Kasumi-1 (cell line): Measurements from ENCODE around the gene NEU3.
"Not testable (repeated sequence)": the region's sequence is repeated elsewhere in the genome, so short reads cannot be mapped to it uniquely, and the experiment has no call there.

Experiments
- DNase-seq, 2 experiments: peaks; one replicate each; lab custom pipeline; 2025; lab: John Stamatoyannopoulos, UW

NEU3 gene, protein sequence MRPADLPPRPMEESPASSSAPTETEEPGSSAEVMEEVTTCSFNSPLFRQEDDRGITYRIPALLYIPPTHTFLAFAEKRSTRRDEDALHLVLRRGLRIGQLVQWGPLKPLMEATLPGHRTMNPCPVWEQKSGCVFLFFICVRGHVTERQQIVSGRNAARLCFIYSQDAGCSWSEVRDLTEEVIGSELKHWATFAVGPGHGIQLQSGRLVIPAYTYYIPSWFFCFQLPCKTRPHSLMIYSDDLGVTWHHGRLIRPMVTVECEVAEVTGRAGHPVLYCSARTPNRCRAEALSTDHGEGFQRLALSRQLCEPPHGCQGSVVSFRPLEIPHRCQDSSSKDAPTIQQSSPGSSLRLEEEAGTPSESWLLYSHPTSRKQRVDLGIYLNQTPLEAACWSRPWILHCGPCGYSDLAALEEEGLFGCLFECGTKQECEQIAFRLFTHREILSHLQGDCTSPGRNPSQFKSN

DNA sequence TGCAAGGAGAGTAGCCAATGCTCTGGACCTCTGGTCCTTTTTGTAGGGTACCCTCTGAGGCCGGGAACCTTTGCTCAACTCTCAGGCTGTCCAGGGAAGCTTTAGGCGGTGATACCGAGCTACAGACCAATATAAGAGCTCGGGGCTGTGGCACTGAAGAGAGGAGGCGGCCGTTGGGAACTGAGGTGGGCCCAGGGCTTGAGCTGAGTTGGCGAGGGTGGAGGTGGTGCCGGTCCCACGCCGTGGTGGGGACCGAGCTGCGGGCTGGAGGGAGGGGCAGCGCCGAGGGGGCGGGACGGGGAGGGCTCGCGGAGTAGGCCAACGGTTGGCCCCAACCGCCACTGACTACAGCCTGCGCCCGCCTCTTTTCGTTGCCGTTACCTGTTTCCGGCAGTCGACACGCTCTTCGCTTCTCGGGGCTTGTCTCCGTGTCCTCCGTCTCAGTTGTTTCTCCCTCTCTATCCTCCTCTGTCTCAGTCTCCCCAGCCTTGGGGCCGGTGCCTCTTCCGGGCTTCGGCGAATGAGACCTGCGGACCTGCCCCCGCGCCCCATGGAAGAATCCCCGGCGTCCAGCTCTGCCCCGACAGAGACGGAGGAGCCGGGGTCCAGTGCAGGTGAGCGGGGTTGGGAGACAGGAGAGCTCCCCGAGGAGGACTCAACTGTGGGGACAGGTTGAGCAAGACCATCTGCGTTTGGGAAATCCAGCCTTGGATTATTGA lies at the start of gene NEU3:
Gene NEU3, plus strand, starts transcription at position 393 of the 719 bp plus-strand sequence. Its CDS starts 128 bp downstream, at position 521.
- peak; percentile 93 for DNase-seq

DNA sequence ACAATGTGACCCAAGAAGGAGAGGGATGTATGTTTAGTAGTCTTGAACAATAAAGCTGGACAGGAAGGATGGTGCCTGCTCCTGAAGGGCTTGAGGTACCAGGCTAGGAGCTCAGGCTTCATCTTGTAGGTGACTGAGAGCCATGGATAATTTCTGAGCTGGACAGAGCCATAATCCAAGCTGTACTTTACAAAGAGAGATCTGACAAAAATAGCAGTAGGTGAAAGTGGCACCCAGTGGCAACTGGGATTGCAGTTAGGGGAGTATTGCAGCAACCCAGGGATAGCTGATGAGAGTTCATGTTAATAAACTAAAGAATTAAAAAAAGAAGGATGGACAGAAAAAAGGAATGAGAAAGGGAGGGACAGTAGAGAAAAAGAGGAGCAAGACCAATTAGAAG lies 47.2 kb upstream of the NEU3 start:
- no peak for DNase-seq

DNA sequence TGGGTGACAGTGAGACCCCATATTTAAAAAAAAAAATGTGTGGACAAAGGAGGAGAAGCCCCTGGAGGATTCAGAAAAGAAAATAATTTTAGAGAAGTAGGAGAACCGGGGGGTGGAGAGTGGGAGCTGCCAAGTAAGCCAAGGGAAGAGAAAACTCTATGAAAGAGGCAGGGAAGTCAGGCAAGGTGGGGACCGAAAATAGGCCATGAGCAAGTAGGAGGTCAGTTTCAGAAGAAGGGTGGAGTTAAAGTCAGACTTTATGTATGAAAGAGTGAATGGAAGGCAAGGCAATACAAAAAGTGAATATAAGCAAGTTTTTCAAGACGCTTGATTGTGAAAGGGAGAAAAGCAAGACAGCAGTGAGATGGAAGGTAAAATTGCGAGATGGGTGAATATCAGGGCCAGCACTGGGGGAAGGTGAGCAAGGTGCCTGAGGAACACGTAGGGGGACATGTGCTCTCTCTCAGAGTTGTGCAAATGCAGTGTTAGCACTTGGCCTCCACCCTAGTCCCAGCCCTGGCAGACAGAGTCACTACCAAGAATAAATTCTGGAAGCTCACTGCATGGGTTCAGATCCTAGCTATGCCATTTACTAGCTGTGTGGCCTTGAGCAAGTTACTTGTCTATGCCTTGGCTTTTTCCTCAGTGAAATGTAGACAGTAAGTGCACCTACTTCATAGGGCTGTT lies 46.5 kb upstream of the NEU3 start:
- no peak for DNase-seq

DNA sequence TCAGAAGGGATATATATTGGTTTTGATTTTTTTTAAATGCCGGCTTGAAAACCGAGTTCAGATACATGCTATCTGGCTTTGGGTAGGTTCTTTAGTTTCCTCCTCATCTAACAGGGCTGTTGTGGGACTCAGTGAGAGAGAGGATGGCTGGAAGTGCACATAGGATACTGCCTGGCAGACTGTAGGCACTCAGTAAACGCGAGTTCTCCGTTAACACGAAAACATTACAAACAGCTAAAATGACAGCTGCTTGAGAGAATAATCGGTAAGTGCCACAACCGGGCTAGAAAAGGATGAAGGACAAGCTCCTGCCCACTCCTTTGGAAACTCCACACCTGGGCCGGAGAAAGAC lies 40.2 kb upstream of the NEU3 start:
- DNase-seq = peak in 1 of 2 experiments; percentile 39

DNA sequence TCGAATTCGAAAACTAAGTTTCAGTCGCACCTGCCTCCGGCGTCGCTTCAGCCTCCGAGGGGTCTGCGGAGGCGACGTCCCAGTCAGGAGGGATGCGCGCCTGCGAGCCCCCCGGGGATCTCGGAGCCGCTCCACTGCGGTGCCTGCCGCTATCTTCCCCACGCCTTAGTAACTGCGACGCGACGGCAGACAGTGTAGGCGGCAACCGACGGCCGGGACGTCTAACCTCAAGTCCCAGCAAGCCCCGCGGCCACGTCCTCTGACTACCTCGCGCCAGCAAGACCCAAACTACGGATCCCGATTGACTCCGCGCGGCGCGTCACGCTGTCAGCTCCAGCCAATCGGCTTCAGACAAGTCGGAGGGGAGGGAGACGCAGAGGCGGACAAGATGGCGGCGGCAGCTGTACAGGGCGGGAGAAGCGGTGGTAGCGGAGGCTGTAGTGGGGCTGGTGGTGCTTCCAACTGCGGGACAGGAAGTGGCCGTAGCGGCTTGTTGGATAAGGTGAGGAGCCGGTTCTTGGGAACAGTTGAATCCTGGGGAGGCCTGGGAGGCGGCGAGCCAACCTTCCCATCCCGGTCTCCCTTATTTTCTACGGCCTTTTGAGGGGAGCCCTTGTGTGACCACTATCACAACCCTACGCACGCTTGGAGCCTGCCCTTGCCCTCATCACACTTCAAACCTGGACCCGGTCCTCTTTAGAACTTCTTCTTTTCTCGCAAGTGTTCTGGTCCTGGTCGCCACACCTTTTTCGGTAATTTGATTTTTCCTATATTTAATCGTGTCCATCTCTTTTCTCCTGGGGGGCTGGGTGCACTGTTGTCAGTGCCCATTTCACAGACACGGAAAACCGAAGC lies 39.6 kb upstream of the NEU3 start, which contains the start of the genes SPCS2 and XRRA1:
Gene SPCS2, plus strand, starts transcription at position 369 of the 855 bp plus-strand sequence. Its CDS starts 20 bp downstream, at position 389.
Gene XRRA1, minus strand, starts transcription at position 194 of the 855 bp plus-strand sequence. CDS start 8,213 bp downstream, outside the sequence.
- peak; percentile 99 for DNase-seq

DNA sequence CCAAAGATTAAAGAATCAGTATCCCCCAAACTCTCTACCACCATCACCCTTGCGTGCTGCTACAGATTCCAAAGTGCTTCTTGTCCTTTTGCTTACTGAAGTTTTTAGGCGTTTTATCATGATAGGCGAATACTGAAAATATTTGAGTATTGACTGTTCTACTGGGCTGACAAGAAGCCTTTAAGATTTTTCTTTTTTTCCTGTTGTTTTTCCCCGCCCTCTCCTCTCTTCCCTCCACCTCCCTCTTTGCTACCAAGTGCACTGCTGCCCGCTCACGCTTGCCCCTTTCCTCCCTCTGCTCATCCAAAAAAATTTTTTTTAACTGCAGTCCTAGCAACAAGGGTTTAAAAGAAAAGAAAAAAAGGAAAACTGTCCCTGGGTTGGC lies 39.0 kb upstream of the NEU3 start:
- peak in 1 of 2 experiments; percentile 21 for DNase-seq

DNA sequence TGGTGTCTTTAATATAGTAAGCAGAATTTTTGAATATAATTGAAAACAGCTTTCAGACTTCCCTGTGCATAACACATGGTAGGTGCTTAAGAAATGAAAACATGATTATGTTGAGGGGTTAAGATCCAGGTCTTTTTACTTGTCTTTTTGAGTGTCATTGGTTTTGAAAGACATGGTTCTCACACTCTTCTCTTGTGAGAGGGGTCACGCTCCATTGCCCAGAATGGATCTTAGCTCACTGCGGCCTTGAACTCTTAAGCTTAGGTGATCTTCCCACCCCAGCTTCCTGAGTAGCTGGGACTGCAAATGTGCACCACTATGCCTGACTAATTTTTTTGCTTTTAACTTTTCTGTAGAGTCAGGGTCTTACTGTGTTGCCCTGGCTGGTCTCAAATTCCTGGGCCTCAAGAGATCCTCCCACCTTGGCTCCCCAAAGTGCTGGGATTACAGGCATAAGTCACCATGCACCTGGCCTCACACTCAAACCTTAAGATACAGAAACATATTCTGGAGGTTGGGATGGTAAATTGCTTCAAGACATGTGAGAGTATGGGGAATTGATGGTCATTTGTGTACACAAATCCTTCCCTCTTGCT lies 38.3 kb upstream of the NEU3 start:
- DNase-seq = no peak

DNA sequence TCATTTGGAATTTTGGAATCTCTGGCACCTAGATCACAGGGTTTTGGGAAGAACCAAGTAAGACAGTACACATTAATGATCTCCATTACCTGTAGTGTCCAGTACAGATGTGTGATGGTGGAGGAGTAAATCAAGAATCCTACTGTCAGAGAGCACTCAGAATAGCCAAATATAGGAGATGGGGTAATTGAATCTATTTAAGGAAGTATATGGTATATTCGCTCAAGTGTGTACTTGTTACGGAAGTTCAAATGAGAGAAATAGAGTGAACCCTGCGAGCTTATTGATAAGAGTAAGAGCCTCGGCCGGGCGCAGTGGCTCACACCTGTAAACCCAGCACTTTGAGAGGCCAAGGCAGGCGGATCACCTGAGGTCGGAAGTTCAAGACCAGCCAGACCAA lies 37.5 kb upstream of the NEU3 start:
- no peak for DNase-seq

DNA sequence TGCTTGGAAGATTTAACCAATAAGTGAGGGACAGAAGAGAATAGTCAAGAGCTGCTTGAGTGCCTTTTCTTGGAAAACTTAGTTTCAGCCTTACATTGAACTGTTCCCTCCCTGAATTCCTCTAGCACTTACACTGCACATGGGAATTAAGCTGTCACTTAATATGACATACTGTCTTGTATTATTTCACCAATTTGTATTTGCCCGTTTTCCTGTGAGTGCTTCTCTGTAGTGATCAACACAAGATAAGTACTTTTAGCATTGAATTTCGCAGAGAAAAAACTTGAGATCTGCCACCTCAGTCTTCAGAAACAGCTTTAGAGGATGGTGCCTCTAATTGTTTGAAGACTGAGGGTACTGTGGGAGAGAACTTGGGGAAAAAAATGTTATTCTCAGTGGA lies 36.0 kb upstream of the NEU3 start:
- DNase-seq = no peak

DNA sequence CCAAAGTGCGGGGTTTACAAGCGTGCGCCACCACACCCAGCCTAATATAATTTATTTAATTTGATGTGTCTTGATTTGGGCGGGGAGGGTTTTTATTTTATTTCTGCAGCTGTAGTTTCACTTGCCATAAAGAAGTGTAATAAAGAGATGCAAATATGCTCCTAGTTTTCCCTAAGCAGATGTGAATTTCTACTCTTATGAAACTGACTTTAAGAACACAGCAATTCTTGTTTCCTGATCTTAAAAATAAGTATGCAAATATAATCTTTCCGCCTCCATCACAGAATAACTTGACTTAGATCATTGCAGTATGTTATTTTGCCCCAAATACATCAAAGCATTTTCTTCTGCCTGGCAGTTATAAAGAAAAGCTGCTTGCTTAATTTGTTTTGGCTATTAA lies 35.3 kb upstream of the NEU3 start:
- DNase-seq = no peak

DNA sequence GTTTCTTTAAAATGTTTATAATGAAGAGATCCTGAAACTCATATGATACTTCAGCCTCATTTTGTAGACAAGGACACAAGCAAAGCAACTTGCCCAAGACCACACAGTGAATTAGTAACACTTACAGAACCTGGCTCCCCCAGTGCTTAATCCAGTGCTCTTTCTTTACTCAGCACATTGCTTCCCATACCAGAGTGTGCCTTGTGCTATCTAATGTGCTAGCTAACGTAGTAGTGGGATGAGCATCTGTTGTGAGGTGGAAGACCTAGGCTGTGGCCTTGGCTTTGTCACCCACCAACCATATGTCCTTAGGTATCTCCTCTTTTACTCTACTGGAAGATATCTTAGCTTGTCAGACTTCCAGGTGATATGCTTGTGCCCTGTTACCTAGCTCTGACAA lies 34.5 kb upstream of the NEU3 start:
- DNase-seq = no peak

DNA sequence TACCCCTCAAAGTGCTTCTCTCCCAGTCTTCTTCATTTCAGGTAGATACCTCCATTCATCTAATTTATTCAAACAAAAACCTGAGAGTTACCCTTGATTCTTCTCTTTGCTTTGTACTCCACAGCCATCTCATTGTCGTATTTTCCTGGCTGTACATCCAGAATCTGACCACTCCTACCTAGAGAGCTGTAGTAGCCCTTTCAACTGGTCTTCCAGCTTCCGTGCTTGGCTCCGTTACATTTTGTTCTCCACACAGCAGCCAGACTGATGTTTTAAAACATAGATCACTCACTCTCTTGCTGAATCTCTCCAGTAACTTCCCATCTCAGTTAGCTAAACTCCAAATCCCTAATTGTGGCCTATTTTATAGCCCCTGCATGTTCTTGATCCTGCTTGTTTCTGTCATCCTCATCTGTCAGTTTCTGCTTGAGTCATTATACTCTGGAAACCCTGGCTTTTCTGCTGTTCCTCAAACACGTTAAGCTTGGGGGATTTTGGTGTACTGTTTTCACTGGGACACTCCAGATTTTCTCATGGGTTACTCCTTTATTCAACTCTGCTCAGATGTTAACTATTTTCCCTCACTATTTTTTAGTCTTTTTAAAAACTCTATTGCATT lies 32.2 kb upstream of the NEU3 start:
- no peak for DNase-seq

DNA sequence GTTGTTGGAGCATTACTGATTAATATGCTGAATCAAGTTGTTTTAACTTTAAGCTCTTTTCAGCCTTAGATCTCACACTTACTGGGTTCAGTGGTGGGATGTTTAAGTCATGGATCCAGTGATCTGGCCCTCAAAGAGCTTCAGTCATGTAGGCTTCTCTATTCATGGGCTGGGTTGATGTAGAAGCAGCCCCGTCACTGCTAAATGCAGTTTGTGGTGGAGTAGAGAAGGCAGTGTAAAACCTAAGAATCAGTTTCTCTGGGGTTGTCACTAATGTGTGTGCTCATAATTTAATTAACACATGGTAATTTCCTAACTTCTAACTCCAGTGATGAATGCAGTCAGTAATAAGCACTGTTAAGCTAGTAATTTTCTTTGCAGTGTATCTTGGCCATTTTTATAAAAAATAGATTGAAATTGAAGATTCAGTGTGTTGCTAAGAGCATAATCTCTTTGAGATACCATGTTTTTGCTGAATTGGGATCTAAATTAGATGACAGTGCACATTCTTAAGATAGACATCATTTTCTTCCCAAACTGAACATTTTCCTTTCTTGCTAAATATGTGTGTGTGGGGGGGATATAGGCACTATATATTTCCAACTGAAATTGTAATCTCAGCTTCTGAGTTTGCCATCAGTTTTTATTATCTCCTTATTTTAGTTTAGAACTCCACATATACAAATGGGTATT lies 30.6 kb upstream of the NEU3 start:
- no peak for DNase-seq

DNA sequence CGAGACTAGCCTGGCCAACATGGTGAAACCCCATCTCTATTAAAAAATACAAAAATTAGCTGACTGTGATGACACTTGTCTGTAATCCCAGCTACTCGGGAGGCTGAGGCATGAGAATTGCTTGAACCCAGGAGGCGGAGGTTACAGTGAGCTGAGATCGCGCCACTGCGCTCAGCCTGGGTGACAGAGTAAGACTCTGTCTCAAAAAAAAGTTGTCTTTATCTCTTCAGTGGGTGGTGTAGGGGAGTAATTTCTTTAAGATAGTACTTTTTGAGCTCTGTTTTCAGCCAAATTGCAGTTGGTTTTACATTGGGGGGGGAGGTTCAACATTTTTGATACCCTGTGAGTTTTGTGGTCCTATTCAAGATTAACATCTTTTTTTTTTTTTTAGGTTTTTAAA lies 28.6 kb upstream of the NEU3 start:
- DNase-seq = not testable (repeated sequence)

DNA sequence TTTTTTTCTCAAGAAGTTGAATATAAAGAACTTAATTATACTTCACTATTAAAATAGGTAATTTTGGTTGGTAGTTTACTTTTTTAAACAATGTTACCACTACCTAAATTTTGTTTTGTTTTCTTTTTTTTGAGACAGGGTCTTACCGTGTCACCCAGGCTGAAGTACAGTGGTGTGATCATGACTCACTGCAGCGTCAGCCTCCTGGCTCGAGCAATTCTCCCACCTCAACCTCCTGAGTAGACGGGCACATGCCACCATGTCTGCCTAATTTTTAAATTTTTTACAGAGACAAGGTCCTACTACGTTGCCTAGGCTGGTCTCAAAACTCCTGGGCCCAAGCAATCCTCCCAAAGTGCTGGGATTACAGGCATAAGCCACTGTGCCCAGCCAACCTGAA lies 22.1 kb upstream of the NEU3 start:
- no peak for DNase-seq

DNA sequence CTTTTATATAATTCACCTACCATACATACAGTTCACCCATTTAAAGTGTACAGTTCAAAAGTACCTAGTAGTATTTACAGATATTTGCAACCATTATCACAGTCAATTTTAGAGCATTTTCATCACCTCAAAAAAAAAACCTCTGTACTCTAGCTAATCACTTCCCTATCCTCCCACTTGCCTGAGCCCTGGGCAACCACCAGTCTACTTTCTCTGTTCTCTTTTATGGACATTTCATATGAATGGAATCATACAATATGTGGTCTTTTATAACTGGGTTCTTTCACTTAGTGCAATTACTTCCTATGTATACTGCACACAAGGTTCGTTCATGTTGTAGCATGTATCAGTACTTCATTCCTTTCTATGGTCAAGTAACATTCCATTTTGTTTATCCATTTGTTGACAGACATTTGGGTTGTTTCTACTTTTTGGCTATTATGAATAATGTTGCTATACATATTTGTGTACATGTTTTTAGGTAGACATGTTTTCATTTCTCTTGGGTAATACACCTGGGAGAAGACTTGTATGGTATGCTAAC lies 17.8 kb upstream of the NEU3 start:
- DNase-seq = no peak

DNA sequence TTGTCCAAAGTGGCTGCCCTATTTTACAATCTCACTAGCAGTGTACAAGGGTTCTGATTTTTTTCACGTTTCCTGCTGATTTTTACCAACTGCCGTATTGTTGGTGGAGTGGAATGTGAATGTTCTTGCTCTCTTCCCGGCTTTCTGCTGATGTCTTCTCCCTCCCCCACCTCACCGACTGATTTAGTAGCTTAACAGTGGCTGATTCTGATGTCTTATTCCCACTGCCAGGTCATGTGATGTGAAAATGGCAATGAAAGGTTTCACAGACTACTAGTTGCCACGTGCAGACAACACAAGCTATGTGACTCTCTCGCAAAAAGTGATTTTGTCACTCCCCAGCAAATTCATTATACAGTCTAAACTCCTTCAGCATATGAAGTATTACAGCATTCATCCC lies 17.3 kb upstream of the NEU3 start:
- DNase-seq = no peak

DNA sequence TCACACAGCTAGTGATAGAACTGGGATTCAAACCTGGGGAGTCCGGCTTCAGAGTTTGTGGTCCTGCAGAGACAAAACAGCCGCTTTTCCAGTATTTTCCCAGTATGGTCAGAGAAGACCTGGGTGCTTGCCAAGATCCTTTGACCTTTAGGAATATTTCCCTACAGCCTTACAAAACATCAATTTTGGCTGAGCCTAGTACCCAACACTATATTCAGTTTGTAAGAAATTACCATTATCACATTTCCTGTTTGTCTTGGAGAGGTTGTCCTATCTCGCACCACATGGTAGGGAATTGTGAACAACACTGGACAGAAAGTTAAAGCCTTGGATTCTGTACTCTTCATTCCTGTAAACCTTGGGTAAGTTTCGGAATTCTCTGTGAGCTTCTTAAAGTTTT lies 10.7 kb upstream of the NEU3 start:
- no peak for DNase-seq

DNA sequence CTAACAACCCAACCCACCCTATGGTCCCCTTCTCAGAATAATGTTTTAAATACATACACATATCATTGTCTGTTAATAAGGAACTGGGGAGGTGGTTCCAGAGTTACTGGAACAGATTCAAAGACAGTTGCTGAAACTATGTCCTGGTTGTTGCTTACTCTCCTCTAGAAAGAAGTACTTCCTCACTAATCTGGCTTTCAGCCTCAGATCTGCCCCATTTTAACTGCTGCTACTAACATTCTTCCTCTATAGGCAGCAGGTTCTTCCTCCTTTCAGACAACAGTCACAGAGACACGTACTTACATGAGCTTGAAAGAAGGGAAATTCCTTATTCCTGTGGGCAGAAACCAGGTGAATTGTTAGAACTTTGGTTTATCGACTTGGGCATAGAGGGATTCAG lies 8.1 kb upstream of the NEU3 start:
- DNase-seq = peak; percentile 77 to 85

DNA sequence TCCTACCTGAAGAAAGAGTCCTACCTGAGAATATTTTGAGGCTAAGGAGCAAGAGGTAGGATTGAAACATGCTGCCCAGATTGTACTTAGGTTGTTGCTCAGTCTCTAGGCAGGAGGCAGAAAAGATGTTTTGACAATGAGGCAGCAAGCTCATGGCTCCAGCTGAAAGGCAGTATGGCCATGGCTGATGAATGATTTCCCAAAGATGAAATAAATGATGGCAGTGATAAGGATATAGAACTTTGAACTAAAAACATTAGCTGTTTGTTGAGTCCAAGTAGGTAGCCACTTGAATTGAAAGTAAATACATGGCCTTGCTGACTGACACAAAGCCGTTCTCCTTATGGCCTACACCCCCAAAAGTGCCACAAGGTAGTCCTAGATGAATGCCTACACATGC lies 6.8 kb upstream of the NEU3 start:
- no peak for DNase-seq
